Right lung (tissue), 5 donors: ENCODE measurements around the gene PDCD7. TPM values are rescaled to one million over a fixed set of nuclear protein-coding genes. Genes with fewer than 3 reads are reported as not detected.
"Not testable (repeated sequence)": the region's sequence is repeated elsewhere in the genome, so short reads cannot be mapped to it uniquely, and the experiment has no call there.

Experiments
- DNase-seq, 2 donors: peaks; one replicate each; pipeline ENCODE4 v3.0.0-alpha.2; 2013
- polyA plus RNA-seq, 5 donors: library from polyadenylated mRNA; unstranded; fragments of 120-200 nt; gene quantifications; one replicate each; pipeline versions ENCODE4 v1.2.1 to v1.2.3, GENCODE V29; 2013; ENCODE audit warnings: inconsistent platforms in 1 of 5, low replicate concordance in 1 of 5; ENCODE audit not compliant: insufficient read length in 5 of 5, insufficient read depth in 1 of 5

Gene PDCD7
- polyA plus RNA-seq, 5 donors, result 29.6 to 37.8 (median 34.9) TPM

GRCh38 chr15:65132878-65133547 is 595 bp downstream of the PDCD7 start:
- DNase-seq, result peak; percentile 12 to 18

GRCh38 chr15:65130941-65131340 is 2.7 kb downstream of the PDCD7 start:
- DNase-seq, result no peak

GRCh38 chr15:65115542-65115941 is 18.1 kb downstream of the PDCD7 start:
- no peak for DNase-seq

GRCh38 chr15:65115086-65115485 is 18.5 kb downstream of the PDCD7 start, which contains the start of gene UBAP1L:
TSS of gene UBAP1L (minus strand) at chr15:65115200. CDS start at chr15:65106215, 8,985 bp downstream.
- DNase-seq, result no peak

- no peak for DNase-seq
Observed at GRCh38 chr15:65110676-65111292, 22.8 kb downstream of the PDCD7 start.

- no peak for DNase-seq
Observed at GRCh38 chr15:65106011-65106590, 27.5 kb downstream of the PDCD7 start.

- DNase-seq, result no peak
Observed at GRCh38 chr15:65105038-65105437, 28.6 kb downstream of the PDCD7 start.

GRCh38 chr15:65102912-65103311 is 30.7 kb downstream of the PDCD7 start:
- no peak for DNase-seq

- DNase-seq, result no peak
Observed at GRCh38 chr15:65101891-65102708, 31.5 kb downstream of the PDCD7 start.

GRCh38 chr15:65101411-65101890 is 32.2 kb downstream of the PDCD7 start:
- DNase-seq, result peak; percentile 75 to 83

GRCh38 chr15:65100442-65100841 is 33.2 kb downstream of the PDCD7 start:
- DNase-seq, result no peak

- DNase-seq, result not testable (repeated sequence)
Observed at GRCh38 chr15:65099801-65100200, 33.8 kb downstream of the PDCD7 start.

- no peak for DNase-seq
Observed at GRCh38 chr15:65099336-65099735, 34.3 kb downstream of the PDCD7 start.

GRCh38 chr15:65097651-65098263 is 35.9 kb downstream of the PDCD7 start:
- DNase-seq, result no peak

GRCh38 chr15:65096481-65097385 is 36.9 kb downstream of the PDCD7 start:
- DNase-seq, result no peak

- DNase-seq, result no peak
Observed at GRCh38 chr15:65095747-65096104, 37.9 kb downstream of the PDCD7 start.

GRCh38 chr15:65095011-65095746 is 38.4 kb downstream of the PDCD7 start:
- DNase-seq, result no peak

- DNase-seq, result no peak
Observed at GRCh38 chr15:65094294-65094995, 39.2 kb downstream of the PDCD7 start.

- DNase-seq, result not testable (repeated sequence)
Observed at GRCh38 chr15:65093793-65094170, 39.8 kb downstream of the PDCD7 start.
